HG03135 (cell line): ENCODE results near the gene TBX4.
"Not testable (repeated sequence)": the region's sequence is repeated elsewhere in the genome, so short reads cannot be mapped to it uniquely, and the experiment has no call there.

Source experiments
- ATAC-seq: cut with Tn5 transposase; IDR thresholded peaks from one replicate; pipeline ENCODE4 v1.9.1; 2021; ENCODE audit warnings: mild to moderate bottlenecking, moderate library complexity; ENCODE audit not compliant: unreplicated experiment

TBX4 gene

DNA sequence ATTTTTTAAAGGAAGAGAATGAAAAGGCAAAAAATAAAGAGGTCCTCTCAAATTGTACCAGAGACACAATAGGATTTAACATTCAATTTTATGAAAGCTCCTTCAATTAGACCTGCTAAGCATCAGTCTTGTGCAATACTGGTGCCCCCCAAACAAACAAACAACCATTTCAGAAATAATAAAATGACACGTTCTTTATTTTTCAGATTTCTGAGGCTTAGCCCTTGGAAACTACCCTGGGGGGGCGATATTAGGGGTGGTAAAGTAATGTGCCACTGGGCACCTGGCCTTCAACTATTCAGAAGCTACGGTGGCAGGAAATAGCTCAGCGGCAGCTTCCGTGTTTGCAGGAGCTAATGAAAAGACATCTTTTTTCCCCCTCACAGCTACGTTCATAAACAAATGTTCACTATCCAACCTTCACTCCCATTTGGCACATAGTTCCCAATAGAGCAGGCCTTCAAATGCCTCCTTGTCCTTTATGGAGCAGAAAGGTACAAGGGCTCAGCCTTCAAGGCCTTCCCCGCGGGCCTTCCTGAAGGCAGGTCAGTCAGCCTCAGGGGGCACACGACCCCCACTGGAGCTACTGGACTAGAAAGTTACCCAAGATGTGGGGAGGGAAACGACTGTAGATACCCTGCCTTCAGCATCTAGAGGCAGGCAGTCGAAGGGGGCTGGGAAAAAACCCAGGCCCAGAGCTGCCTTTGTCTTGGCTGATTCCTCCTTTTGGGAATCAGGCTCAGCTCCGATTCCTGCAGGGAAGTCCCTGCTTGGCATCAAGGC lies 44.1 kb downstream of the TBX4 start:
- no peak for ATAC-seq

DNA sequence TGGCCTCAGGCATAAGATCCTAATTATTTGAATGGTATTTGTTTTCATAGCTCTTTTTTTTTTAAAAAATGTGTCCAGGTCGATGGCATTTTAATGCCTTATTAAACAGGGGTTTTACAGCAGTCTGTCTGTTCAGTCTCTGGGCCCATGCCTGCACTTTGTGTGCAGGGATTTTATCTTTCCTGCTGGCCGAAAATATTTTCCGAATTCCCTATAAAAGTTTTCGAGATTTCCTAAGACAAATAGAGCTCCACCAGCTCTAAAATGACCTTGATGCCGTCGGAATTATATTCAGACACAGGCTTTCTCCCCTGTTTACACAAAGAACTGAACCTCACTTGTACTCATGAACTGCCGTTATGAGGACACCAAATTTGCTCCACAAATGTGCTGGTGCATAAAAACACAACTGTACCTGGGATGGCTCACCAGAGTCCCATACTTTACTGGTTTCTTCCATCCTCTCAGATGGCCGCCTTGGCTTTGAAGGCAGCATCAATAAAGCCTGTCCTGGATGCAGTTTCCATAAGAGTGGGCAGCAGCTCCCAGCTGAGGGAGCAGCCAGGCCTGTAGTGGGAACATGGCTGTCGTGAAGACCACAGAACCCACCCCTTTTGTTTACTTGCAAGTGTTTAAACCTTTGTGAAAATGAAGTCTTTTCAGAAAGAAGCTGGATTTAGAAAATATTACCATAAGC lies 44.9 kb downstream of the TBX4 start:
- ATAC-seq: no peak

- no peak for ATAC-seq
Observed at GRCh38 chr17:61498042-61498994, 46.1 kb downstream of the TBX4 start.

GRCh38 chr17:61499632-61500031 lies 47.4 kb downstream of the TBX4 start:
- ATAC-seq: no peak

DNA sequence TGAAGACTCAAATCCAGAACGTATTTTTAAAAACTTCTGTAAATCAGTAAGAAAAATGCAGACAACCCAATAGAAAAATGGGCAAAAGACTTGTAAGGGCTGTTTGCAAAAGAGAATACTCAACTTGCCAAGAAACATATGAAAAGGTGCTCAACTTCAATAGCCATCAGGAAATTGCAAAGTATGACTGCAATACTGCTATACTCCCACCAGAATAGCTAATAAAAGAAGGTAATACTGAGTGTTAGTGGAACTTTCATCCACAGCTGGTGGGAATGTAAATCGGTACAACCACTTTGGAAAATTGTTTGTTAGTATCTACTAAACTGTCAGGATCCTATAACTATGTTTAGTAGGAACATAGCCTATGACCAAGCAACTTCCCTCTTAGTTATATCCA lies 48.1 kb downstream of the TBX4 start:
- ATAC-seq: no peak

DNA sequence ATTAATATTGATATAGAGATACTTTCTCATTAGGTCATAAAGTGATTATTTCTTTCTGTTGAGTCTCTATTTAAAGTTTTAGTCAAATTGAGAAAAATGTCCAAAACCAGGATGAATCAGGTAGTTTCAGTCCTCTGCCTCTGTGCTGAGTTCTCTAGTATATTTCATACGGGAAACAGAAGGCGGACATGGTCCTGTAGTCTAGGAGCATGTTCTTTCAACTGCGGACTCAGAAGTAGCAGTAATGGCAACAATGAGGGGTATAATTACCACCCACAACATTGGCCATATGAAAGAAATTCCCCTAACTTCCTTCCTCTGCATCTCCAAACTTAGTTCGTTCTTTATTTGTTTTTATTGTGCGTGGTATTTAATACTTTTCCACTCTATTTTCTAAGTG lies 50.1 kb downstream of the TBX4 start:
- no peak for ATAC-seq

DNA sequence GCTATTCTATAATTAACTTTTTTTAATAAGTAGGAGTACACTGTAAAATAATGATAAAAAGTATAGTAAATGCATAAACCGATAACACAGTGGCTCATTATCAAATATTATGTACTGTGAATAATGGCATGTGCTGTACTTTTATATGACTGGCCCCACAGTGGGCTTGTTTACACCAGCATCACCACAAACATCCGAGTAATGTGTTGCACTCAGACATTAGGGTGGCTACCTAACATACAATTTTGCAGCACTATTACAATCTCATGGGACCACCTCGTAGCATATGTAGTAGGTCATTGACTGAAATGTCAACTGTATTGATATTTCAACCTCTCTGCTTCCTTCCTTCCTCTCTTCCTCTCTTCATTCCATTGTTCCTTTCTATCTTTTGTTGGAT lies 51.7 kb downstream of the TBX4 start:
- ATAC-seq: no peak

- no peak for ATAC-seq
Observed at GRCh38 chr17:61504697-61505096, 52.5 kb downstream of the TBX4 start.

DNA sequence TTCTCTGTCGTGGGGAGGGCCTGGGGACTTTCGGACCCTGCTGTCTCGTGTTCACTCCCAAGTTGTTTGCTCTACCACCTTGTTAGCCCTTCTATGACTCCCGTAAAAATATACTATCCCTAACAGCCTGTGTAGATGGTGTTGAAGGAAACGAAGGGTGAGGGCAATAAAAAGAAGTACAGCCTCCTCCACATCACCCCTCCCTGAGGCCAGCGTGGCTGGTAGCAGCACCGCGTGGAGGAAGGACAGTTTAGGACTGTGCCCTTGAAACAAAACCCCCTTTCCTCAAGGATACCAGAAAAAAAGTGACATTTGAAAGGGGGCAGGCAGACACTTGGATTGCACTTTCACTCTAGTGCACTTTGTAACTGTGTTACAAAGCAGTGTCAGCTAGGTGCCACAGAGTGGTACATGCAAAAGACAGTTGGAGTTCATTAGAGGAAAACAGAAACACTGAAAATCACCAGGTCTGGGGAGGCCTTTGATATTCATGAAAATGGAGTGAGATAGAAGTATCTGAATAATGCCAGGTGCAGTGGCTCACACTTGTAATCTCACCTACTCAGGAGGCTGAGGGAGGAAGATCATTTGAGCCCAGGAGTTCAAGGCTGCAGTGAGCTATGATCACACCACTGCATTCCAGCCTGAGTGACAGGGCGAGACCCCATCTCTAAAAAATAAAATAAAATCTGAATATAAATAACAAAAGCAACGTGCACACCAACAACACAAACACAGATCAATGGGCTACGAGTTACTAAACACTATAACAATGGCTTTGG lies 53.8 kb downstream of the TBX4 start:
- ATAC-seq: no peak

DNA sequence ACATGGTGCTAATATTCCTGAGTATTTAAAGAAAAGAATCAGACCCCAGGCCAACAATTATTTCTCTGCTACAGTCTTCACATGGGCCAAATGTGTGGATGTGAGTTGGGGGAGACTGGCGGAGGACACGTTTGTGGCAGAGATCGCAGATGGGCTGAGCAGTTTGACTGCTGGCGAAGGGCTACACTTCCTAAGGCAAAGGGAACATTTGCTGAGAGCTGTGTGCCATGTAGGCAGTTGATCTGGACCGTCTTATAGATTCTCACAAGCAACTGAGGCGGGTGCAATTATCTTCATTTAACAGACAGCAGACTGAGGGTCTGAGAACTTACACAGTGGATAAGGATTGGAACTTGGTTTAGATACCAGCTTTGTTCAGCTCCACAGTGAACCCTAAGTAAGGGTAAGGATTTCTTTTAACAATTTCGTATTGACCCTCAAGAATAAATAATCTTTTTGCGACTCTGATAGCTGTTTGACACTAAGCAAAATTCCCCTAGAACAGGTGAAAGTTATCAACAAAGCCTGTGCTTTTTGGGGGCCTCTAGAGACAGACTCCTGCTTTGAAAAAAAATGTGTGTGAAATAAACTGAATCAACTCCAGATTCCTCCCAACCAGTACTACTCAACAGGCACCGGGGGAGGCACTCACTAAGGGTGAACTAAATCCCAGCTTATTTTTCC lies 55.3 kb downstream of the TBX4 start:
- ATAC-seq: no peak

GRCh38 chr17:61508912-61509311 lies 56.7 kb downstream of the TBX4 start:
- no peak for ATAC-seq

DNA sequence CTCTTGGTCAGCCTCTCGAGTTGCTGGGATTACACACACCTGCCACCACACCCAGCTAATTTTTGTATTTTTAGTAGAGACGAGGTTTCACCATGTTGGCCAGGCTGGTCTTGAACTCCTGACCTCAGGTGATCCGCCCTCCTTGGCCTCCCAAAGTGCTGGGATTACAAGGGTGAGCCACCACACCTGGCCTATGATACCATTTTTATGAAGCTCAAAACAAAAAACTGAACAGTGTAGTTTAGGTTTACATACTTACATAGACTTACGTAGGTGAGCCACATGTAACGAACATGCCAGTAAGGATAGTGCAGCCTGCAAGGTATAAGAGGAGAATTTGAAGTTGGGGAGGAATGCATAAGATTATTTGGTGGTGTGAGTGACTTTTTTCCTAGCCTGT lies 57.2 kb downstream of the TBX4 start:
- not testable (repeated sequence) for ATAC-seq

DNA sequence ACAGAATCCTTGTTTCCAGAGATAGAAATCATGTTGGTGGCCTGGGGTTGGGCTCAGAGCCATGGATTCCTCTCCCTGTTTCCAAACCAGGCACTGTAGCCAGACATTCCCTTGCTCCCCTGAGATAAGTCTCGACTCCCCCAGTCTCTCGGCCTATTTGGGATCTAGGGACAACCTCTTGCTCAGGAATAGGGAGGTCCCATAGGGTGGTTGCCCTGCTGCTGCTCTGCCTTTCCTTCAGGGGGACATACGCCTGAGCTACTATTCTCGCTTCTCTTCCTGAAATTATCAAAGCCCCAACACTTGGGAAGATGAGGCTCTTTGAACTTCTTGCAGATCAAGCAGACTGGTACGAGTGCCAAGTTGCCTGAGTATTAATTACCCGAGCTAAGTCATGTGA lies 58.0 kb downstream of the TBX4 start:
- ATAC-seq: no peak

DNA sequence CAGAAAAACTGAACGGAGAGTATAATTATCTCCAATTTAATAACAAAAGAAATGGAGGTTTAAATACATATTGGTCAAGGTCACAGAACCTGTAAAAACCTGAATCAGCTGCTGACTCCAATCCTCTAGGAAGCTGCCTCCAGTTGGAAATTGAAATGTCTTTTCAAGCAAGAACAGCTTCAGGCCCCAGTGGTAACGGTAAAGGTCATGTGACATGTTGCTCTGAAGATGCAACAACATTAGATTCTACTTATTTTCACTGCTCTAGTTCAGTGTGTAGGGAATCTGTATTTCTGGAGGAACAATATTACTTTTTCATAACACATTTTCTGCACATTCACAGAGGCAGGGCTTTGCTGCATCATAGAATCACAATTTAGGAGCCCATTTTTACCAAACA lies 58.8 kb downstream of the TBX4 start:
- no peak for ATAC-seq

GRCh38 chr17:61511480-61512182 lies 59.4 kb downstream of the TBX4 start:
- ATAC-seq: no peak

DNA sequence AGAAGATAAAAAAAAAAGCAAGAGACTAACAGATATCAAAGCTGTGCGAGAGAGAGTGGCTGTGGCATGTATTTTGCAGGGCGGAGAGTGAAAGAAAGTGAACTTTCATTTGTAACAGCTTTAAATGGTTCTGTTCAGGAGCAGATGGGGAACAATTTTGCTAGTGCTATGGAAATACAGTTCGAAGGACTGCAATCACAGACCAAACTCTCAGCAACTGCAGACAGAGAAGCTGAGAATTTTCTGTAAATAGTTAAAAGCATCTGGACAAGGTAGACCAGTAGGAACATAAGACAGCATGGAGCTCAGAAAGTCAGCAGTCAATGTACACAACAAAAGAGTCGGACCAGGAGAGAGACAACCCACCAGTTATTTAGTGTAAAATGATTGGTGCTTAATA lies 62.3 kb downstream of the TBX4 start:
- ATAC-seq: no peak

DNA sequence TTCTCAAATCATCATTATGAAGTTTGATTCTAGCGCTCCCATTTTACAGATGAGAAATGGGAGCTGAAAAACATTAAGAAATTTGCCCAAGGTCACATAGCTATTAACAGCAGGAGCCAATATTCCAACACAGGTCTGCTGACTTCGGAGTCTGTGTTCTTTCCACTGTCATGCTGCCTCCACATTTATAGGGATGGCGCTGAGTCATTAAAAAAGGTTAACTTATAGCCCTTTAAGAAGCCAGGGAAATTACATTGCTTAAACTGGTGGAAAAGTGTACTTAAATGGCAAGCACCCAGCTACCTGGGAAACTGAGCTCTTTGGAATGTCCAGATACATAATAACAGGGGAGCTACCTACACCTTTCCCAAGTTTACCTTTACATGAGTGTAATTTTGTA lies 65.0 kb downstream of the TBX4 start:
- no peak for ATAC-seq

DNA sequence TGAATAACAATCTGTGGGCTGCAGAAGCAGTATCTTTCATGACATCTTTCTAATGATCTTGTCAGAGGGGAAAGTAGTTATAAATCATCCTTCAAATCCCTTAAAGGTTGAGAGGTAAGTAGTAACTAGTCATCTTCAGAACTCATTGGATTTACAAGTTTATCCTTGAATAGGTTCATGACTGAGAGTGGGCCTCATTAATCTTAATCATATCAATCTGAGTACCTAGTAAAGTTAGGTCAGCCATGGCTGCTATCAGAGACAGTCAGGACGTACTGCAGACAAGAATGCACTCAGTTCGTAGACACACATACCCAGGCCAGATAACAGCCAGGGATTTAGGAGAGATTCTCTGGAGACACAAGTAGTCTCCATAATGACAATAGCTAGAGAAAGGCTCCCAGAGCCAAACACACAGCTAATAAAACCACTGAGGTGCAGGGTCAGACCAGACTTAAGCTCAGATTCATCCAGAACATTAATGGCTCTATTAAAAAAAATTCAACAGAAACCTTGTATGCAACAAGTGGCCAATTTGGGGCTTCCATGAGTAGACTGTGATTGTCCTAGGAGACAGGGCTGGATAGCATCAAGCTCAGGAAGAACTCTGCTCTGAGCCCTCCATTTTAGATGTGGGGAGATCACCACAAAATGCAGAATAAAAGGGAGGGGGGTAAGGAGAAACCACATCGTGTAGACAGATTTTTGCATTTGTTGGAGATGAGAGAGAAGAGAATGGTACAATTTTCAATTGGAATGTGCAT lies 65.8 kb downstream of the TBX4 start:
- no peak for ATAC-seq

DNA sequence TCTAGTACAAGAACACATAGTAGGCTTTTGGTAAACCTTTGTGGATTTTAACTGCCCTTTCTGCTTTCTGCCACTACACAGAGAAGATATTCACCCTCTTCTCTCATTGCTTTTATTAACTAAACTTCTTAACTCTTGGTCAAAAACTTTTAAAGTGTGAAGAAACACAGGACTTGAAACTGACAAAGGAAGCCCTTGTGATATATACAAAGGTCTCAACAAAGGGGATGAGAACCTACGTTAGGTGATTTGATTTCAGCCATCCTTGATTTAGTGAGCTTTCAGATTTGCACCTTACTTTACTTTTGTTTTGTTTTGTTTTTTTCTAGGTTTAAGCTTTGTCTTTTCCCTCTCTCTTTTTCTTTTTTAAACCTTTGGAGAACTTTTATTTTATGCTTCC lies 66.9 kb downstream of the TBX4 start:
- no peak for ATAC-seq
